Measurements from ENCODE around the gene MICB.
"Not testable (repeated sequence)": the region's sequence is repeated elsewhere in the genome, so short reads cannot be mapped to it uniquely, and the experiment has no call there.

MICB gene

DNA sequence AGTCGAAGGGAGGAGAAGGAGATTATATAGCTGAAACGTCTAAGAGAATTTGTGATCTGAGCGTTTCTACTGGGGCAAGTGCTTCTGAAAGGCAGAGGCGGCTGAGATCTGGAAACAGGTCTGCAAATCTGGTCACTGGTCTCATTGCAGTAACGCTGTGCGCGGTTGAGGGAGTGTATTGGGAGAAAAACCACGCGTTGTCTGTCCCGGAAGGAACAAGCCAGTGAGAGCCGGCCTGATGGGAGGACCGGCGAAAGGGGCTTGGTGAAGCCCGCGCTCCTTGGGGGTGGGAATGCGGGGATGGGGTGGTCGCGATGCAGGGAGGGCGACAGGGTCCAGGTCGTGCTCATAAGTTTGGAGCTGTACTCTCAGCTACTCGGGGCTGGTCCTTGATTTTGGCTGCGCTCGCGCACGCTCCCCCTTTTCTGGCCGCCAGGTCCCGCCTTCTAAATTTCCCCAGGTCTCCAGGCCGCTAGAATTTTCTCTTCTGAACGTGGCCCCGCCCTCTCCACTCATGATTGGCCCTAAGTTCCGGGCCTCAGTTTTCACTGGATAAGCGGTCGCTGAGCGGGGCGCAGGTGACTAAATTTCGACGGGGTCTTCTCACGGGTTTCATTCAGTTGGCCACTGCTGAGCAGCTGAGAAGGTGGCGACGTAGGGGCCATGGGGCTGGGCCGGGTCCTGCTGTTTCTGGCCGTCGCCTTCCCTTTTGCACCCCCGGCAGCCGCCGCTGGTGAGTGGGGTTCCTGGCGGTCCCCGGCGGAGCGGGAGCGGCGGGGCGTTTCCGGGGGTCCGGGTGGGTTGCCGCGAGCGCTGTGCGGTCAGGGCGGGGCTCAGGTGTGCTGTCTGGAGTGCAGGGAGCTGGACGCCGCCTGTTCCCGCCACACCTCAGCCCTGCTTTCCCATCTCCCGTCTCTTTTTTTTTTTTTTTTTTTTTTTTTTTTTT lies at the start of gene MICB:
MICB (plus strand) TSS at position 615 of the 946 bp plus-strand sequence; CDS start at position 664, 49 bp downstream.
- peak; percentile 91 for DNase-seq (ENCODE audit: low read depth, low spot score)

DNA sequence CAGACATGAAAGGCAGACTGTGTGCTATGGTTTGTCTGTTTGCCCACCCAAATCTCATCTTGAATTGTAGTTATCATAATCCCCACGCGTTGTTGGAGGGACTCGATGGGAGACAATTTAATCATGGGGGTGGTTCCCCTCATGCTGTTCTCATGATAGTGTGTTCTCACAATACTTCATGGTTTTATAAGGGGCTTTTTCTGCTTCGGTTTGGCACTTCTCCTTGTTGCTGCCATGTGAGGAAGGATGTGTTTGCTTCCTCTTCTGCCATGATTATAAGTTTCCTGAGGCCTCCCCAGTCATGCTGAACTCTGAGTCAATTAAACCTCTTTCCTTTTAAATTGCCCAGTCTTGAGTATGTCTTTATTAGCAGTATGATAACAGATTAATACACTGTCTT lies 47.2 kb upstream of the MICB start:
- no peak for DNase-seq (ENCODE audit: low read depth, low spot score)

DNA sequence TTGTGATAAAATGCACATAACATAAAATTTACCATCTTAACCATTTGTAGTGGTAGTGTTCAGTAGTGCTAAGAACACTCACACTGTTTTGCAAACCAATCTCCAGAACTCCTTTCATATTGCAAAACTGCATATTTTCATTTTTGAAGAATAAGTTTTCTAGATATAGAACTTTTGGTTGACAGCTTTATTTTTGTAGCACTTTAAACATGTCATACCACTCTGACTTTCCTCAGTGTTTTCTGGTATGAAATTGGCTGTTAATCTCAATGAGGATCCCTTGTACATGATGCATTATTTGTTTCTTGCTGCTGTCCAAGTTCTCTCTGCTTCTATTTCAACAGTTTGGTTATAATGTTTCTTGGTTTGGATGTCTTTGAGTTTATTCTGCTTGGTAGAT lies 45.1 kb upstream of the MICB start:
- no peak for DNase-seq (ENCODE audit: low read depth, low spot score)

DNA sequence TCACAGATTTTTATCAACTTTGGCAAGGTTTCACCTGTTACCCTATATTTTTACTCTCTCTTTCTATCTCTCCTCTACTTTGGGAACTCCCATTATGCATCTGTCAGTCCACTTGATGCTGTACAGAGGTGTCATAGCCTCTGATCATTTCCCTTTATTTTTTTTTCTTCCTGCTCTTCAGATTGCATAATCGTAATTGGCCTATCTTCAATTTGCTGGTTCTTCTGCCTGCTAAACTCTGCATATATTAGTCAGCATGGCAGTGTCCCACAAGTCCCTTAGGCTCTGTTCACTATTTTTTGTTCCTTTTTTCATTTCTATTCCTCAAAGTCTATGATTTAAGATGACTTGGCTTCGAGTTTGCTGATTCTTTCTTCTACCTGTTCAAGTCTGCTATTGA lies 44.7 kb upstream of the MICB start:
- DNase-seq (ENCODE audit: low read depth, low spot score): no peak

DNA sequence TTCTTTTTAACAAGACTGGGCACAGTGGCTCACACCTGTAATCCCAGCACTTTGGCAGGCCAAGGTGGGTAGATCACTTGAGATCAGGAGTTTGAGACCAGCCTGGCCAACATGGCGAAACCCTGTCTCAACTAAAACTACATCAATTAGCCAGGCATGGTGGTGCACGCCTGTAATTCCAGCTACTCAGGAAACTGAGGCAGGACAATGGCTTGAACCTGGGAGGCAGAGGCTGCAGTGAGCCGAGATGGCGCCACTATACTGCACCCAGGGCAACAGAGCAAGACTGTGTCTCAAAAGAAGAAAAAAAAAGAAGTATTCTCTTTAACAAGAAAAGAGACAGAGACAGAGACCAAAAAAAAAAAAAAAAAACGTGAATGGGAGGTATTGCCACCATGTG lies 38.1 kb upstream of the MICB start:
- DNase-seq (ENCODE audit: low read depth, low spot score): not testable (repeated sequence)

DNA sequence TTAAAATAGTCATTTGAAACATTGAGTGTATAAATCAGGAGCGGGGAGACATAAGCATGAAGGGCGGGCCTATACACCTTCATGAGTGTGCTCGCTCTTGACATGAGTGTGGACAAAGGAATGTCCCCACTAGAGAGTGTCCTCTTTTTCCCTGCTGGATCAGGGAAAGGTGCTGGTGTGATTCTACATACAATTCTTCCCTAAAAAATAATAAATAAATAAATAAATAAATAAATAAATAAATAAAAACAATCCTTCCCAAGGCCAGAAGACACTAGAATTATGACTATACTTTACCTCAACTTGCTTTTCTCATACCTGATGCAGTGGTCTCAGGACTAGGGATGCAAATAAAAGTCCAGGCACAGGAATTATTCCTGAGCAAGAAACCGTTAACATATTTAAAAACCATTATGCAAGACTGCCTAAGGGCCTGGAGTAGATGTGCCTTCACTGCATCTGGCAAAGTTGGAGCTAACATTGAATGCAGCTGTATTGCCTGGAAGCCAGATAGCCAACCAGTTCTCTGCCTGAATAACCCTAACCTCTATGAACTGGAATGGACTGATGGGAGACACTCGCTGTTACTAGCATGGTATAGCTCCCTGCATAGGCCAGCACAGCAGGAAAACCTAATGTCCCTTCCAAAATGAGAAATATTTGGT lies 37.5 kb upstream of the MICB start:
- no peak for DNase-seq (ENCODE audit: low read depth, low spot score)

DNA sequence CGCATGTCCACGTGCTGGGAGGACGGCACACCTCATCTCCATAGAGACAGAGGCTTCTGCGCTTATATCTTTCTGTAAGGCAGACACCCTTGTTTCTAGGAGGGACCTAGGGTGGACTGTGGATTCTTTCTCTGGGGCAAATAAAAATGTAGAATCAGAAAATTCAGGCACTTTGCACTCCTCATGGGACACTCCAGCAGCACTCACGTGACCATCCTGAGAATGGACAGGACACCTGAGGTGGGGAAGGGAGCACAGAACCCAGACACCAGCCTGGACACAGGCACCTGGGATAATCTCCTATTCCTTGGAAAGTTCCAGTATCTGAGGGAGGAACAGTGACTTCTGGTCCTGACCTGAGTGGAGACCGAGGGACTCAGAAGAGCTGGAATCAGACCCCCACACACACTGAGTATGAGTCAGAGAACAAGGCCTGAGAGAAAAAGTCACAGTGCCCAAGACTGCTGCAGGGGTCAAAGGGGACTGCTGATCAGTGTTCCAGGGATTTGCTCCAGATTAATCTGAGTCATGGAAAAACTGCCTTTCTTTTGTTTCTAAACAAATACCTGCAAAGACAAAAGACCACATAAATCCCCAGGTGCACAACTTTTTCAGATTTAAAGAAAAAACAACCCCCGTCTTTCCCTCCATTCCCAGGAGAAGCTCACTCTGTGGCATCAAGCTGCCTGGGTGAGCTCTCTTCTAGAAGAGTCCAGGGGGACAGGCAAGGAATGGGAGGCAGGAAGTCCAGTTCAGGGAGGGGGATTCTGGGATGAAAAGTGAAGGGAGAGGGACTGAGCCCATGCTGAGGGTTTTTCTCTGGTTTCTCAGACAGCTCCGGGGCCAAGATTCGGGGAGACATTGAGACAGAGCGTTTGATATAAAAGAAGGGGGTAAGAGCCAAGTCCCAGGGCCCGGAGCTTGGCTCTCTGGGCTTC lies 35.6 kb upstream of the MICB start:
- DNase-seq (ENCODE audit: low read depth, low spot score): no peak

DNA sequence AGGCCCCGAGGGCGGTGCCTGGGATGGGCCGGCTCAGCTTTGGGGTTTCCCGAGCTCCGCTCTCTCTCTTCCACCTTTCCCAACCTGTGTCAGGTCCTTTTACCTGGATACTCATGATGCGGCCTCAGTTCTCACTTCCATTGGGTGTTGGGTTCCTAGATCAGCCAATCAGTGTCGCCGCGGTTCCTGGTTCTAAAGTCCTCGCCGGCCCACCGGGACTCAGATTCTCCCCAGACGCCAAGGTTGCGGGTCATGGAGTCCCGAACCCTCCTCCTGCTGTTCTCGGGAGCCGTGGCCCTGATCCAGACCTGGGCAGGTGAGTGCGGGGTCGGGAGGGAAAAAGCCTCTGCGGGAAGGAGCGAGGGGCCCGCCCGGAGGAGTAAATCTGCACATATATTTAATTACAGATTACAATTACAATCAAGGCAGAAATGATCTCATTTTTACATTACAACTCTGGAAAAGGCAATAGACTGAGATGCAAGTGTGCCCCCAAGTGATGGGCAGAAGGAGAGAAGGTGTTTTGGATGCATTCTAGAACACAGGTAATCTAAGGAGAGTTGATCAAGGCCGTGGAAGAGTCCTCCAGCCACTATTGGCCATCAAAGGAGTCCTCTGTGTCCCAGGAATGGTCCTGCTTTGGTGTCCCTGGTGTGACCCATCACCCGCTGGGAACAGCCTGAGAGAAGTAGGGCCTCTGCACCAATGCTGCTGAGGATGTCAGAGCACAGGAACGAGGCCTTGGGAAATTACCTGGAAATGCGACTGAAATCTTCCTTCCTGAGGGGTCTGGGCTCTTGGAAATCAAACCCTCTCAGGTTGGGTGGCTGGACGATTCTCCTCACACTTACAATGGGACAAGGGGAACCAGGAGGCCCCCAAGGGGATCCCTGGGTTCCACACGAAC lies 34.7 kb upstream of the MICB start:
- DNase-seq (ENCODE audit: low read depth, low spot score): peak; percentile 93

DNA sequence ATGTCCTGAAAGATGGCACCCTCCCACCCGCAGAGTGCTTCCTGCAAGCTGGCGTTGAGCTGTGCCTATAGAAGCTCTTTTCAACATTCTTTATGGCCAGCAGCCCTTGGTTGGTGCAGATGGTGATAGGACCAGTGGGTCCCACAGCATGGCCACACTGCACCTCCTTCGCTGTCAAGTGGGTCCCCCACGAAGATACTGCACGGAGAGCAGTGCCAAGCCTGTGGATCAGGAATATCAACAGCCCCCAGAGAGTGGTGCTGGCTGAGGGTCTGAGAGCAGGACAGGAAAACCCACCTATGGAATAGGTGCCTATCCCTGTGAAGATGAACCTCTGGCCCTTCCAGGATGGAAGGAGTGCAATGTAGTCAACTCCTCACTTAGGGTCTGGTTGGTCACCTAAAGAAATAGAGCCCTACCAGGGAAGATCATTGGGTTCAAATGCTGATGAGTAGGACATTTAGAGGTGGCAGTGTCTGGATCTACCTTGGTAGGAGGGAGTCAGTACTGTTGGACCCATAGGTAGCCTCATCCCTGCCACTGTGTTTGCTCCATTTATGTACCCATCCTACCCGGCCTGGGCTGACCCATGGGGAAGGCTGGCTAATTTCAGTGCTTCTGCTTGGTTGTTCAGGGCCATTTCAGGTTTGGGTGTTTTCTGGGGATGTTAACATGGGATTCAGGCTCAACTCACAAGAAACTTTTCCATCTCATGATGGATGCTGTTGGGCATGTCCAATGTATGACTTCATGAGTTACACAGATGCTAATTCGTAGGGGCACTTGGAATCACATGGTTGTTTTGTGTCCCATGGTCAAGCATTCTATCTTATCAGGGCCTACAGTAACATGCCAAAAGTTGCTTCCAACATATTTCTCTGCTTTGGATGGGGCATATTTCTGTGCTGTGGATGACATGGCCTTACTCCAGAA lies 33.4 kb upstream of the MICB start:
- DNase-seq (ENCODE audit: low read depth, low spot score): no peak

DNA sequence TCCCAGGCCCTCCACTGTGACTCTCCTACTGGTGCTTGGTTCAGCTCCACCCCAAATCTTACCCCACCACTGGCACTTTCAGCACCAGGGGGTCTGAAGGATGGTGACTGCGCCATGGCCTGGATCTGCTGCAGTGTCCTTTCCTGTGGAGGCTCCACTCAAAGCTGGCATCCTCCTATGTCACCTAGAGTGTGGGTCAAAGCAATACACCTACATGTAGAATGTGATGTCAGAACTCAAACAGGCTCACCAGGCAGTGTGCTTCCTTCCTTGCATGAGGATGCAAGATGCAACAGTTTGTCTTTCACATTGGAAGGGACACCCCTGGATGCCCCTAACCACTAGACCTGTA lies 32.8 kb upstream of the MICB start:
- no peak for DNase-seq (ENCODE audit: low read depth, low spot score)

DNA sequence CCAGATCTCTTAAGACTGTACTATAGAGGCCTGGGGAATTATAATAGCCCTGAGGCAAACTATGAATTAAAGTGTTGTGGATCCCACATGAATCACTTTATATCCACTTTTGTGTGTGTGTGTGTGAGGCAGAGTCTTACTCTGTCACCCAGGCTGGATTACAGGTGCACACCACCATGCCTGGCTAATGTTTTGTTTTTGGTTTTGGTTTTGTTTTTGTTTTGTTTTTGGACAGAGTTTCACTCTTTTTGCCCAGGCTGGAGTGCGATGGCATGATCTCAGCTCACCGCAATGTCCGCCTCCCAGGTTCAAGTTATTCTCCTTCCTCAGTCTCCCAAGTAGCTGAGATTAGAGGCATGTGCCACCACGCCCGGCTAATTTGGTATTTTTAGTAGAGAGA lies 32.2 kb upstream of the MICB start:
- DNase-seq (ENCODE audit: low read depth, low spot score): no peak

DNA sequence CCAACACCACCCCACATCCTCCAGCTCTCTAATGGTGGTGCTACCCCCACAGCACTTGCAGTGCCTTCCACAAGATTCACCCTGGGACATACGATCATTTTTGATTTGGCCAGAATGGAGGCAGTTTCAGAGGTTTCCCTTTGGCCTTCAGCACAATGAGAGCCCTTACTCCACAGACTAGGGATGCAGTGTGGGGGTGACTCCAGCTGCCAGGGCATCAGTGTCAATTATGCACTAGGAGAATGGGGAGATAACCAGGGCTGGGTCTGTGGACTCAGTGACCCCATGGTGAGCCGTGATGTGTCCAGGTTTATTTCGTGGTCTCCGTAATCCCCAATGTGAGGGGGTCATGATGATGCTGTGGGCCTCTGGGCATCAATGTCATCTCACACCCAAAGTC lies 31.5 kb upstream of the MICB start:
- no peak for DNase-seq (ENCODE audit: low read depth, low spot score)

DNA sequence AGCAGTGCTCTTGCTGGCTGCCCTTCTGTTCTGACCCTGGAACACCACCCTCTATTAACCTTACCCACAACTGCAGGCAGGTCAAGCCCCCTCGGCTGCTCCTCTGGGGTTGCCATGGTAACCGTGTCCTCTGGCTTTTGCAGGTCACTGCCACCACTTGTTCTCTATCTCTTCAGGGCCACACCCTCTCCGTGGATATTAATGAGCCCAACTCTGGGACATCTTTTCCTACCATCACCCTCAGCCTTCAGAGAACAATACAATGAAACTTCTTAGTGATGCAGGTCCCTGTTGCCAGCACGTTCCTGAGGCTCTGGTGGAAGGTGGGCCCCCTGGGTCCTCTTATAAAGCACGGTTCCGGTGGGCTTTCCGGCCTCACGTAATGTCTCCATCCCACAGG lies 30.8 kb upstream of the MICB start:
- DNase-seq (ENCODE audit: low read depth, low spot score): peak; percentile 4

DNA sequence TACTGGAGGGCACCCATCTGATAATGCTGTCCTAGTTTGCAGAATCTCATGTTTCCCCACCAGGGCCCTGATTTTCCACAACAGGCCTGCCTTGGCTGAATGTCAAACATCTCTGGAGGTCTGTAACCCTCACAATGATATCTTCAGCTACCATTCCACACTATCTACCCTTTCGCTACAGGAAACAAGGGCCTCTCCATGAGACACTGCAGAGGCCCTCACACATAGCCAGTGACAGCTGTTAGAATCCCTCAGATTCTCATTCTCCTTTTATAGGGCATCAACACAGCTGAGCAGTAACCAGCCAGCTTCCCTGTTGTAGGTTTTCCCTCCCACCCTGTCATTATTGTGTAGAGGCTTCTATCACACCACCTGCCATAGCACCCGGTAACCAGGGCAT lies 29.6 kb upstream of the MICB start:
- no peak for DNase-seq (ENCODE audit: low read depth, low spot score)

DNA sequence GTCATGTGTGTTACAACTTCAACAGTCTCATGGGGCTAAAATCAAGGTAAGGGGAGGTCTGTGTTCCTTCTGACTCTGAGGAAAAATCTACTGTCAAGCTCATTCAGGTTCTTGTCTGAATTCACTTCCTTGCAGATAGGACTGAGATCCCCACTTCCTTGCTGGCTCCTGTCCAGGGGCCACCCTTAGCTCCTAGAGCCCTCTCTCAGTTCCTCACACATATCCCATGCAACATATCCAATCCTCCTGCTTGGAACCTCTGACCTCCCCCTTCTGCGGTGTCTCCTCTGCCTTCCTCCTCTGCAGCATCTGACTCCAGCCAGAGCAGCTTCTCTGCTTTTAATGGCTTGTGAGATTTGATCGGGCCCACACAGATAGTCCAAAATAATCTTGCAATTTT lies 27.1 kb upstream of the MICB start:
- no peak for DNase-seq (ENCODE audit: low read depth, low spot score)

DNA sequence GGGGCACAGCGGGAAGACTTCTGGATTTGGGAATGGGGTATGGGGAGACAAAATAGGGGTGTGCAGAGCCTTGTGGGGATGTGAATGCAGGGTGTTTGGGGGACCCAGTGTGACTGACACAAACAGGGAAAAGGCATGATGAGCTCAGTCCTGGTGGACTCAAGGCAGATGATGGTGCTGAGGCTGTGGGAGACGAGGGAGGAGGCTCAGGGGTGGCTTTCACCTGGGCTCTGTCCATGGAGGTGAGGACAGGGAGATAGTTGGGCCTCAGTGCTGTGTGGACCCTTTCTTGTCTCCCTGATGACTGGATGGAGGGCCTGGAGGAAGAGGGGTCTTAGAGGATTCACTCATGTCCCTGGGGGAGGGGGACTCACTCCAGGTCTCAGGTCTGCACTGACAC lies 26.2 kb upstream of the MICB start:
- no peak for DNase-seq (ENCODE audit: low read depth, low spot score)

DNA sequence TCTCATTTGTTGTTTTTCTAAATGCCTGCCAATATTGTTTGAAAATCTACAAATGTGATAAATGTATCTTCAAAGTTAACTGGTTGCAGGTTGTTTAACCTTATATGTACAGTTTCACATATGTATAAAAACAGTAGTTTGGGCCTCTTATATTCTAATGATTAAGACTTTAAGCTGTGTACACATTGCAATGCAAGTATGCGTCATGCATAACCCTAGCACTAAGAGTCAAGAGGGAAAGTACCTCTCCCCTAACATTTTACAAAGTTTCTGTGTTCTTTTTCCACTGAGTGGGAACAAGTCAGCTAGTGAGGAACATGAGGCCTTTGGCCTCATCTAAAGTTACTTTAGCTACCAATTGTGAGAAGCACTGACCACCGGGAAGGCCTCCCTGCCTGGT lies 25.7 kb upstream of the MICB start:
- no peak for DNase-seq (ENCODE audit: low read depth, low spot score)

DNA sequence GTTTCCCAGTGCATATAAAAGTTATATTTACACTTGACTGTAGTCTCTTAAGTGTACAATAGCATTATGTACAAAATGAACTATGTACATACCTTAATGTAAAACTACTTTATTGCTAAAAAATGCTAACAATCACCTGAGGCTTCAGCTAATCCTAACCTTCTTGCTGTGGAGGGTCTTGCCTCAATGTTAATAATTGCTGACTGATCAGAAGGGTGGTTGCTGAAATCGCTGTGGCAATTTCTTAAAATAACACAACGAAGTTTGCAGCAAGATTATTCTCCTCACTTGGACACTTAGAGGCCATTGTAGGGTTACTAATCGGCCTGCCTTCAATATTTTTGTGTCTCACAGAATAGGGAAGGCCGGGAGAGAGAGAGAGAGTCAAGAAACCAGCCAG lies 24.7 kb upstream of the MICB start:
- no peak for DNase-seq (ENCODE audit: low read depth, low spot score)

DNA sequence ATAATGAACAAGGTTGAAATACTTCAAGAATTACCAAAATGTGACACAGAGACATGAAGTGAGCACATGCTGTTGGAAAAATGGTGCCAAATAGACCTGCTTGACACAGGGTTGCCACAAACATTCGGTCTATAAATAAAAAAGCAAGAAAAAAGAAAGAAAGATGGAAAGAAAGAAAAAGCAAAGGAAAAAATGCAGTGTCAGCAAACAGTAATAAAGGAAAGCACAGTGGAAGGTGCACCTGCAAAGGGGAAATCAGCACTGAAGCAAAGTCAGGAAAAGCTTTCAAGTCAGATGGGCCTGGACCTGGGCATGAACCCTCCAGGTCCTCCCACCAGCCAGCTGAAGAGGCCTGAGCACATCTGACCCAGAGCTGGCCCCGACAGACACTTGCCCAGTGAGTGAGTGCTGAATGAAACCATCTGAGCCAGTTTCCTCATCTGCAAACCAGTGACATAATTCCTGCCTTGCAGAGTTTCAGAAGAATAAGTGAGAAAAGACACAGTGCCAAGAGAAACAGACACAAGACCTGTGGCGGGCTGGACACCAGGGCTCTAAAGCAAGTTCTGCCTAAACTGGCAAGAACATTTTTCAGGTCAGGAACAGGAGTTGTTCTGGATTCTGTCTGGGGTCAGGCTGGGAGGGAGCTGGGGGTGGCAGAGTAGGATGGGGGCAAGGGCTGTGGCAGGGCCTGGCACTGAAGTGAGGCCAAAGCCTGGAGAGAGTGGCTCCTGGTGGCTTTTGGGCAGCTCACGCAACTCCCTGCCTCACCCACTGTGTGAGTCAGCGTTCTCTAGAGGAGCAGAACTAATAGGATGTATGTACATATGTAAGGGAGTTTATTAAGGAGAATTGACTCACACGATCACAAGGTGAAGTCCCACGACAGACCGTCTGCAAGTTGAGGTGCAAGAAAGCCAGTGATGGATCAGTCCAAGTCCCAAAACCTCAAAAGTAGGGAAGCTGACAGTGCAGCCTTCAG lies 23.9 kb upstream of the MICB start:
- no peak for DNase-seq (ENCODE audit: low read depth, low spot score)

All from ELF-1 (cell line).